HG02763 (cell line): ENCODE results near the gene TMEM252.

Source experiments
- ATAC-seq: cut with Tn5 transposase; IDR thresholded peaks from one replicate; pipeline ENCODE4 v1.9.1; 2021; ENCODE audit warnings: mild to moderate bottlenecking, moderate library complexity; ENCODE audit not compliant: unreplicated experiment

The TMEM252 gene, protein sequence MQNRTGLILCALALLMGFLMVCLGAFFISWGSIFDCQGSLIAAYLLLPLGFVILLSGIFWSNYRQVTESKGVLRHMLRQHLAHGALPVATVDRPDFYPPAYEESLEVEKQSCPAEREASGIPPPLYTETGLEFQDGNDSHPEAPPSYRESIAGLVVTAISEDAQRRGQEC

DNA sequence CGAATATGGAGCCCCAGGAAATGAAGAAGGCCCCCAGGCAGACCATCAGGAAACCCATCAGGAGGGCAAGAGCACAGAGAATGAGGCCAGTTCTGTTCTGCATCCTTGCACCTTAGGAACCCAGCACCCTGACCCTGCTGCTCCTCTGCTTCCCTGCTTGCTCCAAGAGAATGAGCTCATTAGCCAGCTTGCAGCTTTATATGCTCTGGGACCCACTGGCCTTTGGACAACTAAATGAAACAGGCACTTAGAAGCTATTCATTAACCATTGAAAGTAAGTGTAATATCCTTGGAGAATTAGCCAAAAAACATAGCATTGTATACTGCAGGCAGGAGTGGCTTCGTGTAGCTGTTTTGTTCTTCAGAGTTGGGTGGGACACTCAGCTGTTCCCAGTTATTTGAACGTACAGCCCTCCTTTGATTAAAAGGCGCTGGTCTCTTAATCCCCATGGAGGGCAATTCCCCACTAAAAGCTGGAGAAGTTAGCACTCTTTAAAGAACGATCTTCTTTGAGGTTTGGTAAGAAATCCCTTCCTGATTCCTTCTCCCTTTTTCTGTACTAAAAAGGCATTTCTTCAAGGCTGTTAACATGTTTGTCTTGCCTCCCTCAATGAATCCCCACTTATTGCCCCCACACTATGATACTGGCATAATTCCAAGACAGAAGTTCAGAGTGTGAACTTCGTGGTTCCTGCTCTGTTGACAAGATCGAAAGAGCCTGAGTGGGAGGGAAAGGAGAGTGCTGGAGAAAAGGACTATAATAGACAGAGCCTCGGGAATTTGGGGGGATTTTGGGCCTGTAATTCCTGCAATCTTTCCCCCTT, at the start of gene TMEM252:
TMEM252 (minus strand) TSS at position 172 of the 824 bp plus-strand sequence; CDS start at position 103, 69 bp downstream.
- no peak for ATAC-seq

- no peak for ATAC-seq
Observed at GRCh38 chr9:68585034-68585761, 44.5 kb upstream of the TMEM252 start.

GRCh38 chr9:68584189-68585033, 43.7 kb upstream of the TMEM252 start:
- peak; percentile 82 for ATAC-seq

GRCh38 chr9:68581696-68582095, 41.0 kb upstream of the TMEM252 start:
- ATAC-seq = no peak

GRCh38 chr9:68577774-68578591, 37.3 kb upstream of the TMEM252 start:
- peak; percentile 66 for ATAC-seq

DNA sequence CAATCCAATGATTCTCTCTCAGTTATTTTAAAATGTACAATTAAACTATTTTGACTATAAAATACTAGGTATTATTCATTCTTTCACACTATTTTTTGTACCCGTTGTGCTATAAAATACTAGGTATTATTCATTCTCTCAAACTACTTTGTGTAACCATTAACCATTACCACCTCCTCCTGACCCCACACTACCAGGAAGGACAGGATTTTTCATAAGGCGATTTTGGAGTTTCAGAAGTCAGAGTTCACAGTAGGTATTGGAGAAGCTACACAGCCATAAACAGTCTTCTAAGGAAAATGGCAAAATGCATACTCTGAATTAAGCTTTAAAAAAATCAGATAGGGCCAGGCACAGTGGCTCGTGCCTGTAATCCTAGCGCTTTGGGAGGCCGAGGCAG, 35.1 kb upstream of the TMEM252 start:
- no peak for ATAC-seq

GRCh38 chr9:68574150-68574549, 33.5 kb upstream of the TMEM252 start:
- ATAC-seq = no peak

- no peak for ATAC-seq
Observed at GRCh38 chr9:68567565-68567964, 26.9 kb upstream of the TMEM252 start.

GRCh38 chr9:68562461-68562860, 21.8 kb upstream of the TMEM252 start:
- ATAC-seq = no peak

- ATAC-seq = no peak
Observed at GRCh38 chr9:68560071-68560844, 19.6 kb upstream of the TMEM252 start.

DNA sequence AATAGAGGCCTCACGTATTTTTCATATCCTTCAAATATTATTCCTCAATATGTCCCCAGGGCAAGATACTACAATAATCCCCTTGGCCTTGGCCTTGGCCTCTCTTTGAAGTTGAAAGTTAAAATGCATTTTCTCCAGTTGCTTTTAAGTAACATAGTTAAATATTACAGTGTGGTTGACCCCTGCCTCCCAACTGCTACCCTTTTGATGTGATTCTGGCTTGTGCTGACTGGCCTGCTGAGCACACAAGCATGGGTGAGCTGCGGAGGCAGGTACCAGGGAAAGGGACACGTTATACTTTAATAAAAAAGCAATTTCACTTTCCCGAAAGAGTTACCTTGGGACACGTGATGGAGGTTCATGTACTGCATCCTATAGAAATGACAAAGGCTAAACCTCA, 17.9 kb upstream of the TMEM252 start:
- no peak for ATAC-seq

GRCh38 chr9:68555437-68556150, 14.9 kb upstream of the TMEM252 start:
- ATAC-seq = no peak

GRCh38 chr9:68552700-68553476, 12.2 kb upstream of the TMEM252 start:
- no peak for ATAC-seq

- ATAC-seq = no peak
Observed at GRCh38 chr9:68551191-68551590, 10.5 kb upstream of the TMEM252 start.

GRCh38 chr9:68548241-68548640, 7.6 kb upstream of the TMEM252 start:
- ATAC-seq = no peak

- ATAC-seq = no peak
Observed at GRCh38 chr9:68547417-68547816, 6.7 kb upstream of the TMEM252 start.

- ATAC-seq = peak; percentile 79
Observed at GRCh38 chr9:68546596-68547390, 6.1 kb upstream of the TMEM252 start.
